T-helper 1 cell treated with Interleukin-12 subunit alpha and Interleukin-12 subunit beta and Interleukin-4 antibody, amounts not matched to agents 30 μg/mL and 1 μg/mL, for 36 hours (primary cell): ENCODE data around the gene CCDC179.

Experiments
- H3K27ac Mint-ChIP-seq: one replicate; pipeline ENCODE4 v1.8.0; 2021; ENCODE audit warnings: mild to moderate bottlenecking, mixed read lengths
- H3K27me3 Mint-ChIP-seq: one replicate; pipeline ENCODE4 v1.8.0; 2021; ENCODE audit warnings: low read depth, mixed read lengths
- H3K36me3 Mint-ChIP-seq: one replicate; pipeline ENCODE4 v1.8.0; 2021; ENCODE audit warnings: low read depth, mixed read lengths
- H3K4me1 Mint-ChIP-seq: one replicate; pipeline ENCODE4 v1.8.0; 2021; ENCODE audit warnings: low read depth, mixed read lengths
- H3K4me3 Mint-ChIP-seq: one replicate; pipeline ENCODE4 v1.8.0; 2021; ENCODE audit warnings: mild to moderate bottlenecking, moderate library complexity, mixed read lengths
- H3K9me3 Mint-ChIP-seq: one replicate; pipeline ENCODE4 v1.8.0; 2021; ENCODE audit warnings: mixed read lengths

Gene CCDC179

DNA sequence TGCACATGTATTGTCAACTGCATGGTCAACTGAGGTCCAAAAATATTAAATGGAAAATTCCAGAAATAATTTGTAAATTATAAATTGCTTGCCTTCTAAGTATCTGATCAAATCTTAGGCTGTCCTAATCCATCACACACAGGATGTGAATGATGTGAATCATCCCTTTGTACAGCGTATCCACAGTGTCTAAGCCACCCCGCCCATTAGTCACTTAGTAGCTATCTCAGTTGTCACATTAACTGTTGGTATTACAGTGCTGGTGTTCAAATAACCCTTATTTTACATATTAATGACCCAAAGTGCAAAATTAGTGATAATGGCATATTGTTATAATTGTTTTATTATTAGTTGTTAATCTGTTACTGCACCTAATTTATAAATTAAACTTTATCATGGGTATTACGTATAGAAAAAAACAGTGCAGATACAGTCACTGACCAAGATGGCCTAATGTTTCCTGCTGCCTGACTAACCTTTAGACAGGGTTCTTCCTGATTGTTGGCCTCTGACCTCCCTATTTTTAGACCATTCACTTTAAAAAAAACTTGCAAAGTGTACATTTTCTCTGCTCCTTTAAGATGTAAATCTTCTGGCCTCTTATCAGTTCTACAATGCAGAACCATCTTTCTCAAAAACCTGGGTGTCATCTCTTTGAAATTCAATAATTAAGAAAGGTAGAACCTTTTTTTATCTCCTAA is 27.8 kb downstream of the CCDC179 start:
- H3K4me3 Mint-ChIP-seq, result no peak overlapping the region
- H3K27me3 Mint-ChIP-seq, result peaks cover 4% of the 10 kb centered on the region
- no peaks in the 10 kb centered on the region for H3K36me3 Mint-ChIP-seq
- no peak overlapping the region for H3K27ac Mint-ChIP-seq
- peaks cover 11% of the 10 kb centered on the region for H3K4me1 Mint-ChIP-seq
- H3K9me3 Mint-ChIP-seq, result no peaks in the 10 kb centered on the region

DNA sequence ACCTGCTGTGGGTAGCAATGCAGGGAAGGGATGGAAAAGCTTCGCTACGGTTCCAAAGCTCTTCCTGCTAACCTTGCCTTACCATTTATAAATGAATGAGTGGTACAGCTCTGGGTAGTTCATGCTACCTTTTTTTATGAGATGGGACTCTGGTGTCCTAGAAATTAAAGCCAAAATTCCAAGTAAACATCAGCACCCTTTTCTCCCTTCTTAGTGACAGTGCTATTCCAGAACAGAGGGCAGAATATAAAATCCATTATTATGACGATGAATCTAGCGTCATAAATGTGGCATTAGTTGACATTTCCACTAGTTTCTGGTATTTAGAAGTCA is 30.2 kb downstream of the CCDC179 start:
- peak overlapping the region; percentile 80 for H3K27ac Mint-ChIP-seq
- H3K4me3 Mint-ChIP-seq, result peak overlapping the region; percentile 91
- H3K9me3 Mint-ChIP-seq, result no peaks in the 10 kb centered on the region
- peaks cover 3% of the 10 kb centered on the region for H3K36me3 Mint-ChIP-seq
- H3K4me1 Mint-ChIP-seq, result peaks cover 13% of the 10 kb centered on the region
- peaks cover 4% of the 10 kb centered on the region for H3K27me3 Mint-ChIP-seq

- H3K27ac Mint-ChIP-seq, result peak within 1 kb of the TSS; percentile 89
- H3K9me3 Mint-ChIP-seq, result no peaks in the 10 kb centered on the region
- H3K27me3 Mint-ChIP-seq, result peaks cover 4% of the 10 kb centered on the region
- peaks cover 8% of the 10 kb centered on the region for H3K36me3 Mint-ChIP-seq
- peaks cover 13% of the 10 kb centered on the region for H3K4me1 Mint-ChIP-seq
- peak within 1 kb of the TSS; percentile 91 for H3K4me3 Mint-ChIP-seq
Measured at GRCh38 chr11:22829231-22830081, 30.8 kb downstream of the CCDC179 start, which contains the start of gene SVIP. Gene SVIP (minus strand): TSS chr11:22829801. CDS start chr11:22829748, 53 bp downstream.

GRCh38 chr11:22828373-22828772 is 31.9 kb downstream of the CCDC179 start:
- H3K9me3 Mint-ChIP-seq, result no peaks in the 10 kb centered on the region
- H3K4me1 Mint-ChIP-seq, result peaks cover 13% of the 10 kb centered on the region
- H3K36me3 Mint-ChIP-seq, result peaks cover 12% of the 10 kb centered on the region
- peaks cover 4% of the 10 kb centered on the region for H3K27me3 Mint-ChIP-seq
- H3K4me3 Mint-ChIP-seq, result peak overlapping the region; percentile 91
- H3K27ac Mint-ChIP-seq, result peak overlapping the region; percentile 89

DNA sequence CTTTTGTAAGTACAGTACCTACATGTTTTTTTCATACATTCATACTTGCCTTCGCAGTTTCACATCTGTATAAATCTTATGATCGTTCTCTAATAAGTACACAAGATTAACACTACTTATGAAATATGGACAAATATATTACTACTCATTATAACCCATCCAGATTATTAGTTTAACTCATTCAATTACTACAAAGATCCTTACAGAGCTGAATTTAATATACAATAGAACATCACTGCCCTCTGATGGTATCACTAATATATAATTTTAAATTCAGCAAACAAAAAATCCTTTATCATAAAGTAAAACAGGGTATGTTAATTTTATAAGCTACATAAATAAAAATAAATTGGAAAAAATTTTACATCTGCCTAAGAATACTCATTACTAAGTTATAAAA is 38.1 kb downstream of the CCDC179 start:
- H3K27ac Mint-ChIP-seq, result no peak overlapping the region
- no peaks in the 10 kb centered on the region for H3K9me3 Mint-ChIP-seq
- no peak overlapping the region for H3K4me3 Mint-ChIP-seq
- peaks cover under 1% of the 10 kb centered on the region for H3K4me1 Mint-ChIP-seq
- no peaks in the 10 kb centered on the region for H3K27me3 Mint-ChIP-seq
- H3K36me3 Mint-ChIP-seq, result peaks cover 27% of the 10 kb centered on the region

DNA sequence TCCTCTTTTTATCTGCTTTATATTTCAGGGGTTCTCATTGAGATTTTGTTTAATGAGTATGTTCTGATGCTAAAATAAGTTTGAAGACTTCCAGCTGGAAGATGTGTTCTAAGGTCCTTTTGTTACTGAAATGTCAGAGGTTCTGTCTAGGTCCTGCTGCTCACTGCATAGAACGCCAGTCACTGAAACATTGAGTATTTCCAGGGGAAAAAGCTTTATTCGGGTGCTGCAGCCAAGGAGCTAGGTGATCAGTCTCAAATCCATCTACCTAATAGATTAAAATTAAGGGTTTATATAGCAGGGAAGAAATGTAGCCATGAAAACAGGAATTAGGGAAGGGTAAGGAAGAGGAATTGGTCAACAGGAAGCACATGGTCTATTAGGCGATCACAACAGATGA is 50.4 kb downstream of the CCDC179 start:
- Mint-ChIP-seq H3K9me3 (peaks cover 8% of the 10 kb centered on the region), H3K36me3 (peaks cover 2% of the 10 kb centered on the region), H3K27me3 (no peaks in the 10 kb centered on the region), H3K4me1 (no peaks in the 10 kb centered on the region), H3K4me3 (no peak overlapping the region), H3K27ac (no peak overlapping the region)

- no peaks in the 10 kb centered on the region for H3K27me3 Mint-ChIP-seq
- H3K27ac Mint-ChIP-seq, result no peak overlapping the region
- H3K36me3 Mint-ChIP-seq, result no peaks in the 10 kb centered on the region
- no peaks in the 10 kb centered on the region for H3K4me1 Mint-ChIP-seq
- no peak overlapping the region for H3K4me3 Mint-ChIP-seq
- peaks cover 8% of the 10 kb centered on the region for H3K9me3 Mint-ChIP-seq
Measured at GRCh38 chr11:22808571-22809197, 51.6 kb downstream of the CCDC179 start.

DNA sequence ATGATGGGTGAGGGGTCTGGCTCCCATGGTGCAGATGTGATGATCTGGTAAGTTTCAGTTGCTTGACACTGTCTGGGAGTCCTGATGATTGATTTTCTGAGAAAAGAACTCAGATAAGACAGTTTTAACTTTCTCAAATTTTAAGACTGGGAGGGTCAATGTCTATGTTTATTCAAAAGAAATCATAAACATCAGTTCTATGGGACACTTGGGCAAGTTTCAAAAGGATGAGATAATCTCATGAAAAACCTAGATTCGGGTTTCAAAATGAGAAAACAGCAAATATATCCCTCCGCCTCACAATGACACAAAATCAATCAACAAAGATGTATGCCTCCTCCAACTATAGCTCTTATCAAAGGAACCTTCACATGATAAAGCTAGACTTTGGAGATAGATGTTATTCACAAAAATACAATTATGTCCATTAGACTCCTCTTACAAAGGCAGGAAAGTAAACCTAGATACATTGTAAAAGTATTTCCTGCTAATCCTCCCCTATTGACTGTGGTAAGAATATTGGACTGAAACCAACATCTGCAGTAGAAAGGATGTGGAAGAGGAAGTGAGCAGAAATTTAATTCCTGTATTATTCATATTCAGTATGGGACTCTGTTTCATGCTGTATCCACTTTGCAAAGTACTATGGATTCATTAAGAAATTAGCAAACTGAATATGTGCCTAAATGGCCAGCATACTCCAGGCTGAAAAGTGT is 52.3 kb downstream of the CCDC179 start:
- Mint-ChIP-seq H3K36me3 (no peaks in the 10 kb centered on the region), H3K9me3 (peaks cover 8% of the 10 kb centered on the region), H3K4me3 (no peak overlapping the region), H3K4me1 (no peaks in the 10 kb centered on the region), H3K27me3 (no peaks in the 10 kb centered on the region), H3K27ac (no peak overlapping the region)

DNA sequence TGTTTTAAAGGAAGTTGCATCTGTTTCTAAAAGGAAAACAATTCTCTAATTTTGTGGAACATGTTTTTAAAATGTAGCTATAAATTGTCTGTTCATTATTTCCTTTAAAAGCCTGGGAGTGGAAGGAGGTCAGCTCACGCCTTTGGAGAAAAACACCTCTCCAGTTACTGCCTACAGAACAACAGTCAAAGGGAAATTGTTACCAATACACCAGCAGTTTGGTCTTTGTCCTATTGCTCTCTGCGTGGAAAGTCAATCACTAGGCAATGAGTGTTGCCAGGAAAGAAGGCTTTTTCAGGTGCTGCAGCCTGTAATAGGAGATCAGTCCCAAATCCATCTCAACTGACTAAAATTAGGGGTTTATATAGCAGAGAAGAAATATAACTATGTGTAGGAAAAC is 52.9 kb downstream of the CCDC179 start:
- Mint-ChIP-seq H3K27me3 (no peaks in the 10 kb centered on the region), H3K27ac (no peak overlapping the region)

GRCh38 chr11:22802861-22803260 is 57.4 kb downstream of the CCDC179 start:
- Mint-ChIP-seq H3K27me3 (peaks cover 6% of the 10 kb centered on the region), H3K4me3 (no peak overlapping the region), H3K4me1 (no peaks in the 10 kb centered on the region), H3K36me3 (no peaks in the 10 kb centered on the region), H3K9me3 (no peaks in the 10 kb centered on the region), H3K27ac (no peak overlapping the region)

More for the DNA sequence above, 52.9 kb downstream of the CCDC179 start:
- Mint-ChIP-seq H3K9me3 (peaks cover 8% of the 10 kb centered on the region), H3K4me3 (no peak overlapping the region), H3K4me1 (no peaks in the 10 kb centered on the region), H3K36me3 (no peaks in the 10 kb centered on the region)

GRCh38 chr11:22800482-22800881 is 59.8 kb downstream of the CCDC179 start:
- no peak overlapping the region for H3K27ac Mint-ChIP-seq
- H3K9me3 Mint-ChIP-seq, result no peaks in the 10 kb centered on the region
- no peaks in the 10 kb centered on the region for H3K4me1 Mint-ChIP-seq
- H3K27me3 Mint-ChIP-seq, result peaks cover 11% of the 10 kb centered on the region
- no peaks in the 10 kb centered on the region for H3K36me3 Mint-ChIP-seq
- no peak overlapping the region for H3K4me3 Mint-ChIP-seq

DNA sequence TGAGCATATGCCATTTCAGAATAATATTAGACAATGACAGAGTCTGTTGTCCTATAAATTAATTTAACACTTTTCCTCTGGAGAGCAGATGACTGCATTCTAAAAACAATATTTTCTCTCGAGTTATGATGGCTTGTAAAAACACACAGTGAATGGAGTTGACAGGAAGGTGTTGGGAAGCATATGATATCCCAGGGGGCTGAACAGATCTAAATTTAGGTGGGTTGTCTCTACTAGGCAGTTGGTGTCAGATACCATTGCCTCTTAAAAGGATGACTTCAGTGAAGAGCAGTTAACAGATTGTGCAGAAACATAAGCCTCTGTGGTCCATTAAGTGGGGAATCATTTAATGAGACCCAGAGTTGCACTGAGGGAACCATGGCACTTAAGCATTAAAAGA is 61.4 kb downstream of the CCDC179 start:
- Mint-ChIP-seq H3K27ac (no peak overlapping the region), H3K4me1 (no peaks in the 10 kb centered on the region), H3K36me3 (no peaks in the 10 kb centered on the region), H3K9me3 (no peaks in the 10 kb centered on the region), H3K4me3 (no peak overlapping the region), H3K27me3 (peaks cover 11% of the 10 kb centered on the region)

DNA sequence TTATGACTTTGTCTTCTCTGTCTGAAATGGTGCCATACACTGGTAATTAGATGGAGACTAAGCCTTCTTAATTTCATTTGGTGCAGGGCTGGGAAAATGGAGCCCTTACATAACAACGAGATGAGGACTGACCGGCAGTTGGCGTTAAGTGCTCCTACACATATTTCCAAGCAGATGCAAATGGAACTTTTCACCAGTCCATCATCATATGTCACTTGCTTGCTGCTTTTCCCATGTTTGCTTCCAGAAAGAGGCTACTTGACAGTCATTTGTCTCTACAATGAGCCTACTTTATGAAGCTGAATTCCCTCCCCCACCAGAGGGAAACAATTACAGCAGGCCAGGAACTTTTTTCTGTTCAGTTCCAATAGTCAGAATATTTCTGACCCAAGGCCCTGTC is 63.2 kb downstream of the CCDC179 start:
- H3K4me1 Mint-ChIP-seq, result no peaks in the 10 kb centered on the region
- no peaks in the 10 kb centered on the region for H3K36me3 Mint-ChIP-seq
- H3K27ac Mint-ChIP-seq, result no peak overlapping the region
- peaks cover 14% of the 10 kb centered on the region for H3K27me3 Mint-ChIP-seq
- no peak overlapping the region for H3K4me3 Mint-ChIP-seq
- H3K9me3 Mint-ChIP-seq, result no peaks in the 10 kb centered on the region
